GM18526 (cell line): ENCODE results near the gene CAPN7.

Experiments
- POLR2A ChIP-seq: IDR thresholded peaks from 3 replicates; pipeline ENCODE4 v1.6.1; 2011; ENCODE audit not compliant: insufficient read length; ENCODE audit errors: extremely low read depth

Gene CAPN7

DNA sequence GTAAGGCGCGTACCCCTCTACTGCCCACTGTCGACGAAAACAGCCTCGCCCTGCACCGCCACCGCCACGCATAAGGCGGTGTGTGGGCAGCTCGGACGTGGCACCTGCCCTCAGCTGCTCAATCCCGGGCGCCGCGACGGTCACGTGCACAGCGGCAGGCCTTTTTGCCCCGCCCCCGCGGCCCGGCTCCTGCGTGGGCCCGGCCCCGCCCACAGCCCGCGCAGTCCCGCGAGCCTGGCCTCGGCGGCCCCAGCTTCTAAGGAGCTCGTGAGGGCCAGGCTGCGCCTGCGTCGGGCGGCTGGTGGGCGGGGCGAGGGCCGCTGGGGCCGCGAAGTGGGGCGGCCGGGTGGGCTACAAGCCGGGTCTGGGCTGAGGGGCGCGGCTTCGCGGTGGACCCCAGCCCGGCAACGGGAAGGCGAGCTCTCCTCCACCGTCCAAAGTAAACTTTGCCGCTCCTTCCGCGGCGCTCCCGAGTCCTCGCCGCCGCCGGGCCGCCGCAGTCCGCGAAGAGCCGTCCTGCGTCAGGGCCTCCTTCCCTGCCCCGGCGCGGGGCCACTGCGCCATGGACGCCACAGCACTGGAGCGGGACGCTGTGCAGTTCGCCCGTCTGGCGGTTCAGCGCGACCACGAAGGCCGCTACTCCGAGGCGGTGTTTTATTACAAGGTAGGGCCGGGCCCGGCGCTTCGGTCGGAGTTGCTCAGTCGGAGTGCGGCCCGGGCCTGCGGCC is at the start of gene CAPN7:
Gene CAPN7, plus strand, starts transcription at position 313 of the 728 bp plus-strand sequence. Its CDS starts 250 bp downstream, at position 563.
- peak; percentile 80 for TF ChIP-seq POLR2A

GRCh38 chr3:15157441-15157840 is 48.6 kb upstream of the CAPN7 start:
- no peak for TF ChIP-seq POLR2A

GRCh38 chr3:15159501-15160136 is 46.4 kb upstream of the CAPN7 start:
- no peak for TF ChIP-seq POLR2A

- no peak for TF ChIP-seq POLR2A
Measured at GRCh38 chr3:15160662-15161061, 45.4 kb upstream of the CAPN7 start.

GRCh38 chr3:15161133-15161532 is 44.9 kb upstream of the CAPN7 start:
- TF ChIP-seq POLR2A, result no peak

- no peak for TF ChIP-seq POLR2A
Measured at GRCh38 chr3:15164340-15164739, 41.7 kb upstream of the CAPN7 start.

DNA sequence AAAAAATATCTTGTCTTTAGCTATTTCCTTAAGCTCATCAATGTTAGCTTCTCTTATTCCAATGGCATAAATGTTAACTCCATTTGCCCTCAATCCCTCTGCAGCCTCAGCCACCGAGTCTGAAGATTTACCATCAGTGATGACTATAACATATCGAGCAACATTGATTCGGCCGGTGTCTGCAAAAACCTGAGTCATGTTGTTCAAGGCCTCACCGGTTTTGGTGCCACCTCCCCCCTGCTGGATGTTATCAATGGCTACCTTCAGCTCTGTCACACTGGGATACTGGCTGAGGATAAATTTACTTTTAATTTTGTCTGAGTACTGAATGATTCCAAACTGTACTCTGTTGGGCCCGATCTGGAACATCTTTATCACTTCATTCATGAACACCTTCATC is 41.0 kb upstream of the CAPN7 start:
- no peak for TF ChIP-seq POLR2A

GRCh38 chr3:15171096-15171495 is 35.0 kb upstream of the CAPN7 start:
- TF ChIP-seq POLR2A, result no peak

- TF ChIP-seq POLR2A, result no peak
Measured at GRCh38 chr3:15172806-15173205, 33.2 kb upstream of the CAPN7 start.

DNA sequence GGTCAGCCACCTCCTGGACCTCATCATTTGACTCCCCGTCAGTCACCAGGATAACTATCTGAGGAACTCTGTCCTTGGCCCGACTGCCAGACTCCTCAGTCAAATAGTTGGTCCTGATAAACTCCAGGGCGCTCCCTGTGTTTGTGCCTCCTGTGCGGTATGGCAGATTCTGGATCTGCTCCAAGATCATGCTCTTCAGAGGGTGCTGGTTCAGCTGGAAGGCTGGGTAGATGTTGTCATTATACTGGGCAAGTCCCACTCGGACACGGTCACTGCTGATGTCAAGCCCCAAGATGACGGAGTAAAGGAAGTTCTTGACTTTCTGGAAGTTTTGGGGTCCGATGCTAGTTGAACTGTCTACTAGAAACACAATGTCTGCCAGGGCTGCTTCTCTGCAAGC is 31.1 kb upstream of the CAPN7 start:
- no peak for TF ChIP-seq POLR2A

- no peak for TF ChIP-seq POLR2A
Measured at GRCh38 chr3:15175605-15176004, 30.4 kb upstream of the CAPN7 start.

DNA sequence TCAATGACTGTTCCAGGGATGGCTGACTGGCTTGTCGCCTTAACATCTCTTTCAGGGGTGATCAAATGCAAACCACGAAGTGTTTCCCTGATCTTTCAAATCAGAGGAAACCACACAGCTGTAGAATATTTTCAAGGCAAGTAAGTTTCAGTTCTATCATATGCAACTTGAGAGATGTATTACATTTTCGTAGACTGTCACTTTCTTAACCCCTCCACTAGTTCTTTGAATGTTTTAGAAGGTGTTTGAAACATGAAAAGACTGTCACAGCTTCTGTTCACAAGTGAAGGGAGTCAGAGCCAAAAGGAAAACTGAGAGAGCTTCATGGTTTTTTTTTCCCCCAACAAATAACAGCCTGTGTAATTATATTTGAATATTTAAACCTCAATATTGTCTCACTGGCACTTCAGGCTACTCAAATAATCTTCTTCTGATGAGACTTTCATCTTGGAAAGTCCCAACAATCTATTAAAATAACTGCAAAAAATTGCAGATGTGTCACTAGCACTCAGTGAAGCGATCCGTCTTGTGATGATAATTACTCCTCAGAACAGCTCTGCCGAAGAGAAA is 25.9 kb upstream of the CAPN7 start:
- no peak for TF ChIP-seq POLR2A

DNA sequence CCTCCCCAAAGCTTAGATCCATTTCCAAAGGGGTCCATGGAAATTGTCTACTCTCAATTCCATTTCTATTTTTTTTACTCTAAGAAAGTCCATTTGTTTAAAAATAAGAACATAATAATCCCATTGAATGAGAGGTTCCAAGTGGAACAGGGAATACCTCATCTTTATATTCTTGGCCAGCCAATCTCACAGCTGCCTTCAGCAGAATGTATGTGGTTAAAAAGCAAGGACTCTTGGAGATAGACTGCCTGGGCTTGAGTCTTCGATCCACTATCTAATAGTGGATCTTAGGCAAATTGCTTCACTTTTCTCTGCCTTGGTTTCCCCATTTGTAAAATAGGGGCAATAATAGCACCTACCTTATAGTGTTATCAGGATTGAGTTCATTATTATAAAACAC is 24.5 kb upstream of the CAPN7 start:
- TF ChIP-seq POLR2A, result no peak

- TF ChIP-seq POLR2A, result no peak
Measured at GRCh38 chr3:15181963-15182362, 24.1 kb upstream of the CAPN7 start.

- TF ChIP-seq POLR2A, result no peak
Measured at GRCh38 chr3:15183011-15183410, 23.0 kb upstream of the CAPN7 start.

DNA sequence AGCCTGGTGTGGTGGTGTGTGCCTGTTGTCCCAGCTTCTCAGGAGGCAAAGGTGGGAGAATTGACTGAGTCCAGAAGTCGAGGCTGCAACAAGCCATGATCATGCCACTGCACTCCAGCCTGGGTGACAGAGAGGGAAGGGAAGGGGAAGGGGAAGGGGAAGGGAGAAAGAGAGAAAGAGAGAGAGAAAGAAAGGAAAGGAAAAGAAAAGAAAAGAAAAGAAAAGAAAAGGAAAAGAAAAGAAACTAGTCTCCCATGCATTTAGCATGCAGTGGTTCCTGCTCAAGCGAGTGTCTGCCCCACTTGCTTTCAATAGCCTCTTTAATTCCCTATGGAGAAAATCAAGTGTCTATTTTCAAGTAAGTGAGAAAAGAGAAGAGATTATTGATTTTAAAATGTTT is 20.6 kb upstream of the CAPN7 start:
- no peak for TF ChIP-seq POLR2A

DNA sequence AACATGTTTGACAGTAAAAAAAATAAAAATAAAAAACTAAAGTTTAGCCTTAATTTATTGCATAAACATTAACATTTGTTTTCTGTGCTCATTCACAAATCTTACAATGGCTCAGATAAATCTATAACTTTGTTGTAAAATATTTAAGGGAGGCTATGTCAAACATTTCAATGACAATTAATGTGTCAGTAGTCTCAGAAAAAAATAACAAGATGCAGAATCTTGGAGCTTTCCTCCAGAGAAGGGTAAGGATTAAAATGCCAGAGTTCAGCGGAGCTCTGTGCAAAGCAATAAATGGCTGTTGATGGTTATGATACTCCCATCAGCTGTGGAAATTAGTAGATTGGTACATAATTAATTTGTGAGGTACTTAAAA is 20.0 kb upstream of the CAPN7 start:
- no peak for TF ChIP-seq POLR2A

GRCh38 chr3:15197340-15198029 is 8.6 kb upstream of the CAPN7 start:
- no peak for TF ChIP-seq POLR2A
